Cardiac muscle cell (in vitro differentiated cells and primary cell): ENCODE measurements around the gene CYRIA. TPM values are rescaled to one million over a fixed set of nuclear protein-coding genes. Genes with fewer than 3 reads are reported as not detected.

Source experiments
- DNase-seq, 2 donors: peaks; one replicate each; pipeline versions ENCODE4 v3.0.0 to v3.0.0-alpha.2; 2010 to 2017; ENCODE audit warnings: low read depth in 1 of 2, low spot score in 1 of 2
- H3K27ac ChIP-seq: fragments of 200-600 bp; sonication (generic); 2 replicates; pipeline ENCODE4 v1.5.1; 2016
- H3K27me3 ChIP-seq: fragments of 200-600 bp; sonication (generic); 2 replicates; pipeline ENCODE4 v1.6.0; 2016; ENCODE audit warnings: control low read depth
- H3K36me3 ChIP-seq: fragments of 200-600 bp; sonication (generic); 2 replicates; pipeline ENCODE4 v1.5.1; 2016; ENCODE audit warnings: control low read depth
- H3K4me1 ChIP-seq: fragments of 200-600 bp; sonication (generic); 2 replicates; pipeline ENCODE4 v1.8.1; 2017; ENCODE audit warnings: low read depth, mild to moderate bottlenecking, mixed run types
- H3K4me3 ChIP-seq: fragments of 200-600 bp; sonication (generic); 2 replicates; pipeline ENCODE4 v1.5.1; 2016; ENCODE audit warnings: mild to moderate bottlenecking
- H3K9me3 ChIP-seq: fragments of 200-600 bp; sonication (generic); 2 replicates; pipeline ENCODE4 v1.5.1; 2017; ENCODE audit warnings: low read depth, mild to moderate bottlenecking, control low read depth
- CTCF ChIP-seq: IDR thresholded peaks from 2 replicates; pipeline ENCODE4 v1.5.1; 2012; ENCODE audit warnings: low read depth, mild to moderate bottlenecking, low read length
- polyA plus RNA-seq: library from polyadenylated mRNA; unstranded; fragments of >200 nt; fragmentation: Nextera tagmentation; extraction: Ambion mirVana; gene quantifications from 2 replicates; pipeline ENCODE4 v1.2.1, GENCODE V29; 2016
- total RNA-seq: library from RNA; depleted of rRNA; stranded (reverse); fragments of >200 nt; gene quantifications from 2 replicates; pipeline ENCODE4 v1.2.3, GENCODE V29; 2016

The CYRIA gene
- total and polyA plus RNA-seq, 2 experiments from 2014 or later: 2.0 to 2.2 TPM

- Histone ChIP-seq H3K4me1 (peaks cover 10% of the 10 kb centered on the region), H3K27ac (no peak overlapping the region), H3K9me3 (no peaks in the 10 kb centered on the region), H3K4me3 (no peak overlapping the region), H3K27me3 (no peaks in the 10 kb centered on the region), H3K36me3 (no peaks in the 10 kb centered on the region)
- TF ChIP-seq CTCF: no peak
- DNase-seq: no peak
These were observed 16.0 kb downstream of the CYRIA start for GRCh38 chr2:16649353-16650286.

DNA sequence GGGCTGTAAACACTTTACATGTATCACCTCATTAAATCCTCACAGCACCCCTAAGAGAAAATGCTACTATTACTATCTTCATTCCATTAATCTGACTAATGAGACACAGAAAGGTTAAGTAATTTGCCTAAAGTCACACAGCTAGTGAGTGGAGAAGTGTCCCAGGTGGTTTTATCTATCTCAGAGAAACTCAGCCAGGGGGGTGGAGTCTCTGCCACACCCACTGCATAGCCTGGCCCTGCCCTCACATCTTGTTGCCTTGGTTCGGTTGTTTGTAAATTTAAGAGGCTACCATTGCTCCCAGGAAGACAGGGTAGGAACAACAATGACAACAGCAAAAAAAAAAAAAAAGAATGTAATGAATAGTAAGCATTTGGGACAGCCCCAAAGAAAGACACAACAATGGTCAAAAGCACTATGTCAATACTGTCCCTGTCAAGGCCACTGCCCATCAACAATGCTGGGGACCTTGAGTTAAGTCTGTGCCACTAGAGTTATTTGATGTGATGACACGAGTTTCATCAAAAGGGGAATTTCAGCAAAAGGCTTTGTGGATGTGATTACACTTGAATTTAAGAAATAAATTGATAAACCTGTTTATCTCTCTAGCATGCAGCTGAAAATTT, 17.5 kb downstream of the CYRIA start:
- Histone ChIP-seq H3K36me3 (no peaks in the 10 kb centered on the region), H3K4me3 (no peak overlapping the region), H3K9me3 (no peaks in the 10 kb centered on the region), H3K27me3 (no peaks in the 10 kb centered on the region), H3K4me1 (peaks cover 10% of the 10 kb centered on the region), H3K27ac (no peak overlapping the region)
- no peak for TF ChIP-seq CTCF
- no peak for DNase-seq

GRCh38 chr2:16645775-16646559, 19.7 kb downstream of the CYRIA start:
- H3K4me1 ChIP-seq: no peaks in the 10 kb centered on the region
- DNase-seq: no peak
- no peak overlapping the region for H3K27ac ChIP-seq
- H3K36me3 ChIP-seq: no peaks in the 10 kb centered on the region
- H3K27me3 ChIP-seq: no peaks in the 10 kb centered on the region
- no peaks in the 10 kb centered on the region for H3K9me3 ChIP-seq
- no peak for TF ChIP-seq CTCF
- no peak overlapping the region for H3K4me3 ChIP-seq

DNA sequence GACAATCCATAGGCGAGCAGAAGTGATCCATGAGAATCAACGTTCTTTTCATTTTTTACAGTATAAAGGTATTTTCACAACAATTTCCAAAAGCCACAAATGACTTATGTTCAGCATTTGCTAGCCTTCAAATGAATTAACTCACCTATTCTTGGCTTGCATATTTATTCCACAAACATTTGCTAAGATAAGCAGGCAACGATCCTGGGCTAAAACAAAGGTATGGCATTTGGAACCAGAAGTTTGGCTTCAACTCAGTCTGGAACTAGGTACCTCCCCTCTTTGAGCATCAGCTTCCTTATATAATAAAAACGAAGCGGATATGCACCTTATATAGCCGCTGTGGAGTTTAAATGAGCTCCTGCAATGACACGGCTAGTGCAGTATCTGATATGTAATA, 20.5 kb downstream of the CYRIA start:
- no peak for DNase-seq
- Histone ChIP-seq H3K4me1 (no peaks in the 10 kb centered on the region), H3K4me3 (no peak overlapping the region), H3K36me3 (no peaks in the 10 kb centered on the region), H3K9me3 (no peaks in the 10 kb centered on the region), H3K27ac (no peak overlapping the region), H3K27me3 (no peaks in the 10 kb centered on the region)
- TF ChIP-seq CTCF: no peak

DNA sequence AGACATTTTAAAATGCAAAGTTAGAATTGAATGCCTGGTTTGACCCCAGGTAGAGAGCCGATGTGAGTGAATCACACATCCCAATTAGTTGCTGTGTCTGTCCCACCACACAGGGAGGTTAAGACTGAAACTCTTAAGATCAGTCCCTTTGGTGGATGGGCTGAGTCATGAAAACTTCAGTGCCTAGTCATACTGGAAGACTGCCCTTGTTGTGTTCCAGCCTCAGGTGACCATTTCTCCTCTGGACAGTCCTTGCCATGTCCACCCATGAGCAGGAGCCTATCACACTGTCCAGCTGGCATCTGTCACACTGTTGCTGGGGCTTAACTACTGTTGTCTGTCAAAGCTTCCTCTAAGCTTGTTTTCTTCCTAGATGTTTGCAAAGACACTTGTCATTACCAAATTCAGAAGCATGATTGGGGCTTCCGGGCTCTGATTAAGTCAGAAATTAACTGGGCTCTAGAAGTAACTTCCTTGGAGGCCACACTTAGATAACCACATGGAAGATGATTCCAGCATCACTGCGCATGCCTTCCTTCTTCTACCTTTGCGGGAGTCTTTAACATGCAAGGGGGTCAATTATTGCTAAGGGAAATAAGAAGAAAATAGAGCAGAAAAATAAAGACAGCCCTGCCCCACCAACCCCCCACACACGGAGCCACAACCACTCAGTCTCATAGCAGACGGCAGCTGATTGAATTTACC, 21.3 kb downstream of the CYRIA start:
- DNase-seq: no peak
- H3K36me3 ChIP-seq: no peaks in the 10 kb centered on the region
- H3K4me1 ChIP-seq: no peaks in the 10 kb centered on the region
- no peak overlapping the region for H3K27ac ChIP-seq
- H3K9me3 ChIP-seq: no peaks in the 10 kb centered on the region
- TF ChIP-seq CTCF: no peak
- H3K27me3 ChIP-seq: no peaks in the 10 kb centered on the region
- H3K4me3 ChIP-seq: no peak overlapping the region
